ENCODE results near the gene BMP7.

BMP7 gene

DNA sequence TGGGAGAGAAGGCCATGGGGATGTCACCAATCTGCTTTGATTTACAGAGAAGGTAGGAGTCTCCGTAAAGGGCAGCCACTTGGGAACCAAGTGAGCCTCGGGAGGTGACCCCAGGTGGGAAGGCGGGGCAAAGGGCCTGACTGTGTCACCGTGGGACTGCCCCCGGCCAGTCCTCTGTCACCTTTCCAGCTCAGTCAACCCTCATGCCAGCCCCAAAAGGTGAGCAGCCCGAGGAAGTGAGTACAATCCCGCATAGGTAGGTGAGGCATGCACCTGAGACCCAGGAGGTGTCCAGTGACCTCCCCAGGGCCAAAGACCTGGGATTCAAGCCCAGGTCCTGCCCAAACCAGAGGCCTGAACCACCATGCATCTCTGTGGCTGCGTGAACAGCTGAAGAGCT, 36.2 kb downstream of the BMP7 start:
- no peak for ATAC-seq
- TF ChIP-seq, protein P1, sequence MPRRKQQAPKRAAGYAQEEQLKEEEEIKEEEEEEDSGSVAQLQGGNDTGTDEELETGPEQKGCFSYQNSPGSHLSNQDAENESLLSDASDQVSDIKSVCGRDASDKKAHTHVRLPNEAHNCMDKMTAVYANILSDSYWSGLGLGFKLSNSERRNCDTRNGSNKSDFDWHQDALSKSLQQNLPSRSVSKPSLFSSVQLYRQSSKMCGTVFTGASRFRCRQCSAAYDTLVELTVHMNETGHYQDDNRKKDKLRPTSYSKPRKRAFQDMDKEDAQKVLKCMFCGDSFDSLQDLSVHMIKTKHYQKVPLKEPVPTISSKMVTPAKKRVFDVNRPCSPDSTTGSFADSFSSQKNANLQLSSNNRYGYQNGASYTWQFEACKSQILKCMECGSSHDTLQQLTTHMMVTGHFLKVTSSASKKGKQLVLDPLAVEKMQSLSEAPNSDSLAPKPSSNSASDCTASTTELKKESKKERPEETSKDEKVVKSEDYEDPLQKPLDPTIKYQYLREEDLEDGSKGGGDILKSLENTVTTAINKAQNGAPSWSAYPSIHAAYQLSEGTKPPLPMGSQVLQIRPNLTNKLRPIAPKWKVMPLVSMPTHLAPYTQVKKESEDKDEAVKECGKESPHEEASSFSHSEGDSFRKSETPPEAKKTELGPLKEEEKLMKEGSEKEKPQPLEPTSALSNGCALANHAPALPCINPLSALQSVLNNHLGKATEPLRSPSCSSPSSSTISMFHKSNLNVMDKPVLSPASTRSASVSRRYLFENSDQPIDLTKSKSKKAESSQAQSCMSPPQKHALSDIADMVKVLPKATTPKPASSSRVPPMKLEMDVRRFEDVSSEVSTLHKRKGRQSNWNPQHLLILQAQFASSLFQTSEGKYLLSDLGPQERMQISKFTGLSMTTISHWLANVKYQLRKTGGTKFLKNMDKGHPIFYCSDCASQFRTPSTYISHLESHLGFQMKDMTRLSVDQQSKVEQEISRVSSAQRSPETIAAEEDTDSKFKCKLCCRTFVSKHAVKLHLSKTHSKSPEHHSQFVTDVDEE (CRISPR knock-in tag; IDR thresholded peaks at IDR 0.05): no peak
- TF ChIP-seq TCF4 (CRISPR knock-in tag; IDR thresholded peaks at IDR 0.05; ENCODE audit: borderline replicate concordance) (no peak), ZFP3 (CRISPR knock-in tag; IDR thresholded peaks at IDR 0.05) (no peak), ZFP30 (CRISPR knock-in tag; IDR thresholded peaks at IDR 0.05) (no peak), ZNF70 (CRISPR knock-in tag; IDR thresholded peaks at IDR 0.05) (no peak), TOX (CRISPR knock-in tag; IDR thresholded peaks at IDR 0.05; ENCODE audit: borderline replicate concordance) (no peak)

DNA sequence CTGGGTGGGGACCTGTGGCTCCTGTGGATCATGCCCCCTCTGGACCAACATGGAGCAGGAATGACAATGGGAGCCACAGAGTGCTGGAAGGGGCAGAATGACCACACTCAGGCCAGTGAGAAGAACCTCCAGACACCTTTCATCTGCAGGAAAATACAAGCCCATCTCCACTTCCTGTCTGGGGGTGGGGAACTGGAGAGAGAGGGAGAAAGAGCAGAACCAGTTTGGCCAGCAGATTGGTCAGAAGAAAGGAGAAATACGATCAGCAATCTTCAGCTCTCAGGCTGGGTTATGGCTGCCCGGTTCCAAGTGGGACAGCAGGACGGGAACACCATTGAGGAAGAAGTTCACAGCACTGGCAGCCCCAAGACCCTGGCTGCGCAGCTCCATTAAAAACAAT, 37.0 kb downstream of the BMP7 start:
- ATAC-seq: no peak
- TF ChIP-seq ZFP3 (CRISPR knock-in tag; IDR thresholded peaks at IDR 0.05): no peak
- TF ChIP-seq PPARA (CRISPR knock-in tag; IDR thresholded peaks at IDR 0.05; ENCODE audit: borderline replicate concordance): no peak
- TF ChIP-seq, protein P2, sequence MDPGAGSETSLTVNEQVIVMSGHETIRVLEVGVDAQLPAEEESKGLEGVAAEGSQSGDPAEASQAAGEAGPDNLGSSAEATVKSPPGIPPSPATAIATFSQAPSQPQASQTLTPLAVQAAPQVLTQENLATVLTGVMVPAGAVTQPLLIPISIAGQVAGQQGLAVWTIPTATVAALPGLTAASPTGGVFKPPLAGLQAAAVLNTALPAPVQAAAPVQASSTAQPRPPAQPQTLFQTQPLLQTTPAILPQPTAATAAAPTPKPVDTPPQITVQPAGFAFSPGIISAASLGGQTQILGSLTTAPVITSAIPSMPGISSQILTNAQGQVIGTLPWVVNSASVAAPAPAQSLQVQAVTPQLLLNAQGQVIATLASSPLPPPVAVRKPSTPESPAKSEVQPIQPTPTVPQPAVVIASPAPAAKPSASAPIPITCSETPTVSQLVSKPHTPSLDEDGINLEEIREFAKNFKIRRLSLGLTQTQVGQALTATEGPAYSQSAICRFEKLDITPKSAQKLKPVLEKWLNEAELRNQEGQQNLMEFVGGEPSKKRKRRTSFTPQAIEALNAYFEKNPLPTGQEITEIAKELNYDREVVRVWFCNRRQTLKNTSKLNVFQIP (CRISPR knock-in tag; IDR thresholded peaks at IDR 0.05; ENCODE audit: borderline replicate concordance, low read depth): no peak

DNA sequence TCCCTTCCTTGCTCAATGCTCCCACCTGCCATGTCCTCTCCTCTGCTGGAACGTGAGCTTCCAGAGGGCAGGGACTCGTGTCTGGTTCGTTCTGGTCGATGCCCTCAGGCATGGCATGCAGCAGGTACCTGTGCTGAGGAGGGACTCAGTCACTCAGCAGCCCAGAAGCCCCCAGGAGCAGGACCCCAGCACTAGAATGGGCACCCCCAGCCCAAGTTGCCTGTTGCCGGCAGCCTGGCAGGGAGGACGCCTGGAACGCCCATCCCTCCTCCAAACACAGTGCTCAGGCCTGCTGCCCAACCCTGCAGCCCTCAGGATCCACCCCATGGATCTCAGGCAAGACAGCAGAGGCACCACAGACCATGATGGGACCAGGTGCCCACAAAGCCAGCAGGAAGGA, 40.6 kb downstream of the BMP7 start:
- no peak for ATAC-seq

DNA sequence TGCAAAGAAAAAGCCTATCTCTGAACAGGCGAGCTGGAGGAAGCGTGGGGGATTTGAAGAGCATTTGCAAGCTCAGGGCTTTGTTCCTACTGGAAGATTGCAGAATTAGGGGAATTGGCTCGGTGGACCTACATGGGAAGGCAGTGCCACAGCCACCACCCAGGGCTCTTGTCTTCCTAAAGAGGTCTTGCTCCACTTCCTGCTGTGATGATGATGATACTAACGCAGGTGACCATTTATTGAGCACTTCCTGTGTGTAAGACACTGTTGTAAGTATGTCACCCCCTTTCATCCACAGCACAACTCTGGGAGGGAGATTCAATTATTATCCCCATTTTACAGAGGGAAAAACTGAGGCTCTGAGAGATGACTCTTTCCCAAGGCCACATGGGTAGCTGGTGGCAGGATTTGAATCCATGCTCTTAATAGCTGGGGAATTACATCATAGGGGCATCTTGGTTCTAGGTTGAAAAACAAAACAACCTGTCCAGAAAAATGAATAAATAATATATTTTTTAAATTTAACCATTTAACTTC, 41.2 kb downstream of the BMP7 start:
- no peak for TF ChIP-seq GLIS3 (CRISPR knock-in tag; IDR thresholded peaks at IDR 0.05)
- TF ChIP-seq TCF4 (CRISPR knock-in tag; IDR thresholded peaks at IDR 0.05; ENCODE audit: borderline replicate concordance): no peak
- no peak for TF ChIP-seq ZNF70 (CRISPR knock-in tag; IDR thresholded peaks at IDR 0.05)
- TF ChIP-seq ZFP3 (CRISPR knock-in tag; IDR thresholded peaks at IDR 0.05): no peak
- no peak for TF ChIP-seq ISL1 (CRISPR knock-in tag; IDR thresholded peaks at IDR 0.05)
- no peak for TF ChIP-seq ZC3H10 (CRISPR knock-in tag; IDR thresholded peaks at IDR 0.05)
- no peak for TF ChIP-seq TOX (CRISPR knock-in tag; IDR thresholded peaks at IDR 0.05; ENCODE audit: borderline replicate concordance)
- TF ChIP-seq, protein P3, sequence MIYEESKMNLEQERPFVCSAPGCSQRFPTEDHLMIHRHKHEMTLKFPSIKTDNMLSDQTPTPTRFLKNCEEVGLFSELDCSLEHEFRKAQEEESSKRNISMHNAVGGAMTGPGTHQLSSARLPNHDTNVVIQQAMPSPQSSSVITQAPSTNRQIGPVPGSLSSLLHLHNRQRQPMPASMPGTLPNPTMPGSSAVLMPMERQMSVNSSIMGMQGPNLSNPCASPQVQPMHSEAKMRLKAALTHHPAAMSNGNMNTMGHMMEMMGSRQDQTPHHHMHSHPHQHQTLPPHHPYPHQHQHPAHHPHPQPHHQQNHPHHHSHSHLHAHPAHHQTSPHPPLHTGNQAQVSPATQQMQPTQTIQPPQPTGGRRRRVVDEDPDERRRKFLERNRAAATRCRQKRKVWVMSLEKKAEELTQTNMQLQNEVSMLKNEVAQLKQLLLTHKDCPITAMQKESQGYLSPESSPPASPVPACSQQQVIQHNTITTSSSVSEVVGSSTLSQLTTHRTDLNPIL (CRISPR knock-in tag; IDR thresholded peaks at IDR 0.05; ENCODE audit: low read depth): no peak
- no peak for TF ChIP-seq ZFP30 (CRISPR knock-in tag; IDR thresholded peaks at IDR 0.05)
- TF ChIP-seq ZNF565 (CRISPR knock-in tag; conservative IDR thresholded peaks at IDR 0.05; ENCODE audit: low read depth): no peak
- TF ChIP-seq ESRRG (CRISPR knock-in tag; IDR thresholded peaks at IDR 0.05): no peak
- TF ChIP-seq, protein P4, sequence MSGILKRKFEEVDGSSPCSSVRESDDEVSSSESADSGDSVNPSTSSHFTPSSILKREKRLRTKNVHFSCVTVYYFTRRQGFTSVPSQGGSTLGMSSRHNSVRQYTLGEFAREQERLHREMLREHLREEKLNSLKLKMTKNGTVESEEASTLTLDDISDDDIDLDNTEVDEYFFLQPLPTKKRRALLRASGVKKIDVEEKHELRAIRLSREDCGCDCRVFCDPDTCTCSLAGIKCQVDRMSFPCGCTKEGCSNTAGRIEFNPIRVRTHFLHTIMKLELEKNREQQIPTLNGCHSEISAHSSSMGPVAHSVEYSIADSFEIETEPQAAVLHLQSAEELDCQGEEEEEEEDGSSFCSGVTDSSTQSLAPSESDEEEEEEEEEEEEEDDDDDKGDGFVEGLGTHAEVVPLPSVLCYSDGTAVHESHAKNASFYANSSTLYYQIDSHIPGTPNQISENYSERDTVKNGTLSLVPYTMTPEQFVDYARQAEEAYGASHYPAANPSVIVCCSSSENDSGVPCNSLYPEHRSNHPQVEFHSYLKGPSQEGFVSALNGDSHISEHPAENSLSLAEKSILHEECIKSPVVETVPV (CRISPR knock-in tag; IDR thresholded peaks at IDR 0.05): no peak
- no peak for TF ChIP-seq ARNTL (CRISPR knock-in tag; IDR thresholded peaks at IDR 0.05; ENCODE audit: borderline replicate concordance, low read depth)
- no peak for TF ChIP-seq SNAI2 (CRISPR knock-in tag; IDR thresholded peaks at IDR 0.05)
- no peak for TF ChIP-seq BACH2 (CRISPR knock-in tag; IDR thresholded peaks at IDR 0.05; ENCODE audit: borderline replicate concordance)
- ATAC-seq: no peak

More for the DNA sequence above, 40.6 kb downstream of the BMP7 start:
- TF ChIP-seq ZNF70 (CRISPR knock-in tag; IDR thresholded peaks at IDR 0.05) (no peak), TOX (CRISPR knock-in tag; IDR thresholded peaks at IDR 0.05; ENCODE audit: borderline replicate concordance) (no peak), BACH2 (CRISPR knock-in tag; IDR thresholded peaks at IDR 0.05; ENCODE audit: borderline replicate concordance) (no peak)

DNA sequence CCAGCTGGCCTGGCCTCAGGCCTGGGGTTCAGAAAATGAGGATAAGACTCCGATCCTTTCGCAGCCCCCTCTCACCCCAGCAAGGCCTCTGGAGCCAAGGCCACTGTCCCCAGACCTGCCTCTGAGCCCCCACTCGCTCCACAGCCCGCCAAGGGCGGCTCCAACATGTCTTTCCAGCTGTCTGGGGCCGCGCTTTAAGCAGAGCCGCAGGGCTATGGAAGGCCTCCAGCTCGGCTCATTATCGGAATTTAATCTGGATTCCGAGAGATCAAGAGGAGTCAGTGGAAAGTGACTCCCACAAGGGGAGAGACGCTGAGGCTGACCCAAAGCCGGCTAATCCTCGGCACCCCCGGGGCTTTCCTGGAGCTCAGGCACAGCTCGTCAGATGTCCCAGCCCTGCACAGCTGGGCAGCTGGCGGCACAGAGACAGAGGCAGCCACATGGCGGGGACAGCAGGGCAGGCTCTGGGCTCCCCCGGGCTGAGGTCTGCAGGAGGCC, 41.8 kb downstream of the BMP7 start:
- no peak for ATAC-seq
- TF ChIP-seq ZFP3 (CRISPR knock-in tag; IDR thresholded peaks at IDR 0.05) (no peak), RARB (CRISPR knock-in tag; IDR thresholded peaks at IDR 0.05) (no peak), TOX (CRISPR knock-in tag; IDR thresholded peaks at IDR 0.05; ENCODE audit: borderline replicate concordance) (no peak), SNAI2 (CRISPR knock-in tag; IDR thresholded peaks at IDR 0.05) (no peak), TCF4 (CRISPR knock-in tag; IDR thresholded peaks at IDR 0.05; ENCODE audit: borderline replicate concordance) (no peak), ZNF8 (CRISPR knock-in tag; IDR thresholded peaks at IDR 0.05) (no peak), GLIS3 (CRISPR knock-in tag; IDR thresholded peaks at IDR 0.05) (no peak)
- TF ChIP-seq, protein P4 (CRISPR knock-in tag; IDR thresholded peaks at IDR 0.05): no peak
